ENCODE data around the gene PSME4.
"Not testable (repeated sequence)": the region's sequence is repeated elsewhere in the genome, so short reads cannot be mapped to it uniquely, and the experiment has no call there.

Gene PSME4

DNA sequence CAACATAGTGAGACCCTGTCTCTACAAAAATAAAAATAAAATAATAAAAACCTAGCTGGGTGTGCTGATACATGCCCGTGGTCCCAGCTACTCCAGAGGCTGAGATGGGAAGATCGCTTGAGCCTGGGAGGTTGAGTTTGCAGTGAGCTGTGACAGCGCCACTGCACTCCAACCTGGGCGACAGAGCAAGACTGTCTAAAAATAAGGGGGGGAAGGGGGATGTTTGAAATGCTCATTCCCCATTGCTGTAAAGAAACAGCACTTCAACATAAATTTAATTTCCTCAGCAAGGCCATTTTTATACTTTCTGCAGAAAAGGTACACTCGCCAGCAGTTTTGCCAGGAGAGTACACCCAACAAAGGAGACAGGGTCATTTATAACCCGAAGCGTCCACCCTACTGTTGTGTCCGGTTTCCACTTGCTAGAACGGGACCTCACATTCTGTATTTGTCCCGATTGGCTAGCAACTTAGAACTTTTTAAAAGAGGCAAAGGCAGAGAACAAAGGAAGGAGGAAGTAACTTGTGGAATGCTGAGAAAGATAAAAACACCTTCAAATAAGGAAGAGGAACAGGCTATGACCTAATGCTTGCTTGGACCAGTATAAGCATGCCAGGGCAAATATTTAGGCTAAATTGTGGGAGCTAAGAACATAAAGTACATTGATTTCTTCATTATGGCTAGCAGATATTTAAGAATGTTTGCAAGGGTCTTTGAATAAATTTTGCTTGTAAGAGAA lies 9.1 kb downstream of the PSME4 start:
- not testable (repeated sequence) for DNase-seq (ENCODE audit: low read depth in 2 of 2)

DNA sequence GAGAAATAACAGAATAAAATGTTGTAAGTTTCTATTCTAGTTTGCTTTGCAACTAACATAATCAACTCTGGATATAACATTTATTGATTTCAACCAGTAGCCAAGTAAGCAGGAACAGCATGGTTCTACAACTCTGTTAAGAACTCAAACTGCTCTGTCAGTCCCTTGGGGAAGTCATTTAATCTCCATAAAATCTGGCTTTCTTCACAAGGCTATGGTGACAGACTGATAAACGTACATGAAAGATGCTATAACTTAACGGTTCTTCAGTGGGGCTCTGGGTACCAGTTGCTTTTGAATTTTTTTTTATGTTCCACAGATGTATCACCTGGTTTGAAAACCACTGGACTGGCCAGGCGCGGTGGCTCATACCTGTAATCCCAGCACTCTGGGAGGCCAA lies 10.3 kb downstream of the PSME4 start:
- DNase-seq (ENCODE audit: low read depth in 2 of 2): no peak

DNA sequence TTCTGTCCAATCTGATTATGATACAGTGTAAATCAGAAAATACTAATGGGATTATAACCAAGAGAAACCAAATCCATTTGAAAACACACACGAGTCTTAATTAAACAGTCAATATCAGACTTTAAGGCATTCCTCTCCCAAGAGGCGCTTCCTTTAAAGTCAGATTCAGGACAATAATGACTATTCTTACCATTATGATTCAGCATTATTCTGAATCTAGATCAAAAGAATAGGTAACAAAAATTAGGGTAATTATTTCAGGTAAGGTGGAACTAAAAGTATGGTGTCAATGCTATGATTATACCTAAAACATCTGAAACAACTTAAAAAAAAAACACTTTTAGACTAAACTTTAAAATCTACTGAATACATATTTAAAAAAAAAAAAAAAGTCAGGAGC lies 12.3 kb downstream of the PSME4 start:
- no peak for DNase-seq (ENCODE audit: low read depth in 2 of 2)

DNA sequence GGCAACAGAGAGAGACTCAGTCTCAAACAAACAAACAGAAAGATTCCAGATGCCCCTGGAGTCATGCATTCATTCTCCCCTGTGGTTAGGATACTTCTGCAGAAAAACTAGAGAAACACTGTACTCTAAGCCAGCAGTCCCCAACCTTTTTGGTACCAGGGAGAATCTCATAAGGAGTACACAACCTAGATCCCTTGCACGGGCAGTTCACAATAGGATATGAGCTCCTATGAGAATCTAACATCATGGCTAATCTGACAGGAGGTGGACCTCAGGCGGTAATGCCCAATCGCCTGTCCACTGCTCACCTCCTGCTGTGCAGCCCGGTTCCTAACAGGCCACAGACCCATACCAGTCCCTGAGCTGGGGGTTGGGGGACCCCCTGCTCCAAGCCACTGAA lies 18.3 kb downstream of the PSME4 start:
- no peak for DNase-seq (ENCODE audit: low read depth in 2 of 2)

DNA sequence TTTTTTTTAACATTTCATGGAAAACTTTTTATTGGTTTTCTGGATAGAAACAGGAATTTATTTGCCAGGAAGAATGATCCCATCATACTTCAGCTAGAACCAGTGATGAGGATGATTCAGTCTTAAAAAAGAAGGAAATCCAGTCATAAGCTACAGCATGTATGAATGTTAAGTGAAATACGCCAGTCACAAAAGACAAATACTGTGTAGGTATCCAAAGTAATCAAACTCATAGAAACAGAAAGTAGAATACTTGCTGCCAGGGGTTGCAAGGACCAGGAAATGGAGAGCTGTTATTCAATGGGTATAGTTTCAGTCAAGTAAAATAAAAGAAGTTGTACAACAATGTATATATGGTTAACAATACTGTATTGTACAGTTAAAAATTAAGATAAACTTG lies 21.3 kb downstream of the PSME4 start:
- no peak for DNase-seq (ENCODE audit: low read depth in 2 of 2)

DNA sequence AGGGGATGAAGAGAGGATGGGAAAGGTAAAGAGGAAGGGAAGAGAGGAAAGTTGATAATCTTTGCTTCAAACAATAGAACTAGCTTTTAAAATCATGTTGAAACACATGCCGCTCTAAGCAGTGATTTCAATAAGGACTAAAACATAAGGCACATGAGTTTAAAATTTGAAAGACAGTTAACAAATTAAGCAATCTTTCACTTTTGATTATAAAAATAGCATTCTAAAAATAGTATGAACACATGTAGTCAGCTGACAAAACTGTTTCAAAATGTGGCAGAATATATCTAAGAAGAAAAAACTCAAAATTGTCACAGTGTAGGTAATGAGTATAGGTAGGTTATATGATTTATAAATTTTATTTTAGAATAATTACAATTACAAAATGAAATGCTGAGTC lies 25.3 kb downstream of the PSME4 start:
- no peak for DNase-seq (ENCODE audit: low read depth in 2 of 2)

DNA sequence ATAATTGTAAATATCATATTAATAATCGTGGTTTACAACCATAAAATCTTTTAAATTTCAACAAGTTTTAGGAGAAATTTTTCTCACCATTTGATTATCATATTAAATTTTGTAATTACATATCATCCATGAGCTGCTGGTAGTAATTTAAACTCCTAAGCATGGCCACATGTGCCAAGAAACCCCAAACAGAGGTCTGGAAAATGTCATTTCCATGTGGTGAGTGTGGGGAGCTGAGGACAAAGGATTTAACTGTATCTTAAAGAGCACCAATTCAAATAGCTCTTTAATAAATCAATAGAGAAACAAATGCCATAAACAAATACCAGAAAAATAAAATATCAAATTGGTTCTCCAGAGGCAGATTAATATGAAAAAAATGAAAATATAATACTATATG lies 26.3 kb downstream of the PSME4 start:
- DNase-seq (ENCODE audit: low read depth in 2 of 2): no peak

DNA sequence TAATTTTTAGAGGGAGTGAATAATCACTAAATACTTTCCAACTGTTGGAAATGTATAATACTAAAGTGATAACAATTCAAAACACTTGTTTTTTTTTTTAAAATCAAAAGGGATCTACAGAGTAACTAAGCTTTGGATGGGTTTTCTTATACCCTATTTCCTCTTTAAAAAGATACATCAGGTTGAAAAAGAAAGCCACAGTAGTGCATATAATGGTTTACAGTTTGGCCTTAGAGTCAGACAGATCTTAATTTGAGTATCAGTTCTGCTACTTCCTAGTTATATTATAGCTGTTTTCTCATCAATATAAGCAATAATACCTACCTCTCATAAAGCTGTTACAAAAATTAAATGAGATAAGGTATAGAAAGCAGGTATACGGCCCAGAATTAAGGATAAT lies 28.5 kb downstream of the PSME4 start:
- DNase-seq (ENCODE audit: low read depth in 2 of 2): no peak

DNA sequence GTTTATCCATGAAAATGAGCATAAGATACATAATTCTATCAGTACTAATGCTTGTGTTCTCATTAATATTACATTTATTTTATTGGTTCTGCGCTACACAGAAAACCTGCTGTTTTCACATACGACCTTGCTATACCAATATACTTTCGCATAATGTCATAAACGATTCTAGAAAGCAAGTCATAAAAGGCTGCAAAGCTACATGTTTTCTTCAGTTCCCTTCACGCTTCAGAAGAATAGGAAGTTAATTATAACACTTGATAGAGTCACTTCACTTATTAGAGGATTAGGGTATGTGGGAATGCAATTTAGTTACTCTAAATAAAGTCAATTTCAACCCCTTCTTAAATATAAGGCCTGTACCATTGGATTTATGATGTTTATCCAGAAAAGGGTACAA lies 29.0 kb downstream of the PSME4 start:
- DNase-seq (ENCODE audit: low read depth in 2 of 2): no peak

DNA sequence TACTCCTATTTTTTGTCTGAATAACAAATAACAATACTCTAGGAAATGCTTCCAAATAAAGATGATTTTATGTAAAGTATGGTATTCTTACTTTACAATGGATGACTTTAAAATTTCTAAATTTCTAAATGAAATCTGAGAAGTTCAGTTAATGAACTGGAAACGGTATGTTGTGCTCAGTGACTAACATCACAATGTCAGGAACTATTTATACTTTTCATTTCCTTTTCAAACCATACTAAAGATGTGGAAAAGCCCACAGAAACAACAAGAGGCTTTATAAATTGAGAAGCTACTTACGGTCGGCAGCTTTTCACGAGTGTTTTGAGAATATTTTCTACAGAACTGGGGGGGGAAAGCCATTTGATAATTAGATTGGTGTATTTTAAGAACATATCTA lies 31.1 kb downstream of the PSME4 start:
- DNase-seq (ENCODE audit: low read depth in 2 of 2): no peak

DNA sequence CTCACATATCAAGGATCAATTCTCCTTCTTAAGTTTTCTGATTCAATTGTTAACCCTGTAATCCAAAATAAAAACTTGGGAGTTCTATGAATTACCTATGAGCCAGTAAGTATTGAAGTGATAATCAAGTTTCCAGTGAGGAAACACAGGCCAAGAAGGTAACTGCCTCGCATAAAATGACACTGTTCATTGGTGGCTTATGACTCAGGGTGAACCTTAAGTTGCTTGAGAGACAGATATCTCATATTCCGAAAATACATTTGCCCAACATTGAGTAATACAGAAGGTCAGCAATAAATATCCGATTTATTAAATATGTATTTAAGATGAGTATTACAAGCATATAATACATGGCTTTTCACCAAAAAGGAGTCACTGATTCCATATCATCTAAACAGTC lies 31.9 kb downstream of the PSME4 start:
- no peak for DNase-seq (ENCODE audit: low read depth in 2 of 2)

DNA sequence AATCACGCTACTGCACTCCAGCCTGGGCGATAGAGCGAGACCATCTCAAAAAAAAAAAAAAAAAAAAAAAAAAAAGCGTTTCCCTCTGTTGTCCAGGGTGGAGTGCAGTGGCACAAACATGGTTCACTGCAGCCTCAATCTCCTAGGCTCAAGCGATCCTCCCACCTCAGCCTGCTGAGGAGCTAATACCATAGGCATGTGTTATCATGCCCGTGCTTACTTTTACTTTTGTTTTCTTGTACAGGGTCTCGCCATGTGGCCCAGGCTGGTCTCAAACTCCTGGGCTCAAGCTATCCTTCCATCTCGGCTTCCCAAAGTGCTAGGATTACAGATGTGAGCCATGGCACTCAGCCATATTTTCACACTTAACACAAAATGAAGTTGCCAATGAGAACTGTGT lies 37.5 kb downstream of the PSME4 start:
- DNase-seq (ENCODE audit: low read depth in 2 of 2): no peak

DNA sequence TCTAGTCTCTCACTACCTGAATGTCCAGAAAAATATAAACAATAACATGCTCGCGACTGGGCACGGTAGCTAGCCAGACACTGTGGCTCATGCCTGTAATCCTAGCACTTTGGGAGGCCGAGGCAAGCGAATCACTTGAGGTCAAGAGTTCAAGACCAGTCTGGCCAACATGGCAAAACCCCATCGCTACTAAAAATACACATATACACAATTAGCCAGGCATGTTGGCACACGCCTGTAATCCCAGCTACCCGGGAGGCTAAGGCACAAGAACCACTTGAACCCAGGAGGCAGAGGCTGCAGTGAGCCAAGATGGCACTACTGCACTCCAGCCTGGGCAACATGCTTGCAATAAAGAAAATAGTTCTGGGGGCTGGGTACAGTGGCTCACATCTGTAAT lies 44.5 kb downstream of the PSME4 start:
- not testable (repeated sequence) for DNase-seq (ENCODE audit: low read depth in 2 of 2)

DNA sequence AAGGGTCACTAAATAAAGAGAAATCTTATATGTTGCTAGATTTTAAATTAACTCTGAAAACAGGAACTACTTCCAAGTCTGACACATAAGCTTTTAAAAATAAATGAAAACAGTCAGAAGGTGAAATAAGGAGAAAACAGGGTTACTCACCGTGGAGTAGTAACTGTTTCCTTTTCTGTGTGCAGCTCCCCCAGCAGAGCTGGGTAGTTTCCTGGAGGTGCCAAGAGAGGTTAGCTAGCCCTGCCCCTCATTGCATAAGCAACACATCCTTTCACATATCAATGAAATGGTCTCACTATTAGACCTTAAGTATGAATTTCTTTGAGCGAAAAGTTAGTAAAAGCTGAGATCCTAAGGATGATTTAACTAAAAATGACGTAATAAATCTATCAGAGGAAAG lies 57.1 kb downstream of the PSME4 start:
- DNase-seq (ENCODE audit: low read depth in 2 of 2): peak; percentile 13

DNA sequence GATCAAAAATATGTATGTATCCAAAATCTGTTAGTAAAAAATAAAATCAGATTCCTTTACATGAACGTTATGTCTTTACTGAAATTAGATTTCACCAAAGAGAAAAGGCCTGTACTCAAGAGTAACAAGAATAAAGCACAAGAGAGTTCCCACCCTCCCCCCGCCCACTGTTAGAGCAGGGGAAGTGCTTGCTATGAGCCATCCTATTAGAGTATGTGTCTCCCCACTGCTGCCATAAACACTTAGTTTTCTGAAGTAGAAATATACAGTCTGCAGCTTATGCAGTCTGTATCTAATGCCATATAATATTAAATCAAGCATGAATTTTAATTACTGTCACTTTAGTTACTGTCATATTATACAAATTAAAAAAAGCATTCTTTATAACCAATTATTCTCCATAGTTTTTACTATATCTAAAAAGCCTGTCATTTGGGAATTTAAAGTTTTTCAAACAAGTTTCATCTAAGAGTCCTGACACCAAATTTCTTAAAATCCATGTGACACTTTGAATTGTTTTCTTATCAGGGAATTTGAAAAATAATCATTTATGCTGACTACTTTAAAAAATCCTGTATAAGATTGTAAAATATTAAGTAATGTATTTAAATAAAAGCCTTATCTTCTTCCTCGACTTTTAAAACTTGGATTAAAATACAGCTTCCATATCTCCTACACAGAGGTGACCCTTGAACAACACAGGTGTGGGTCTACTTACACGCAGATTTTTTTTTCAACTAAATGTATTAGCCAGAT lies 59.2 kb downstream of the PSME4 start:
- DNase-seq (ENCODE audit: low read depth in 2 of 2): no peak

DNA sequence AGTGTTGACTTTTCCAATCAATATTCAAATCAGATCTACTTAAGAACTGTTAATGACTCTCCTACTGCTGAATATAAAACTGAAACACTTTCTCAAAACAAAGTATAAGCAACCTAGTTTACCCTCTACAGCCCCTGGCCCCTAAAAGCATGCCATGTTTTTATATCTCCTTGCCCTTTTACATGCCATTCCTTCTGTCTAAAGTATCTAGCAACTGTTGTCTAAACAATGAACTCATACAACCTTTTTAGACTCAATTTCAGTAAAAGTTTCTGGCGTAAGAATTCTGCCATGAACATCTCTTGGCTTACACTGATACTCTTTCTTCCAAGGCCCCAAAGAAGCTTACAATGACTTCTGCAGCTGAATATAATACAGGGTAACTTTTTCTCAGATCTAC lies 63.2 kb downstream of the PSME4 start:
- no peak for DNase-seq (ENCODE audit: low read depth in 2 of 2)

DNA sequence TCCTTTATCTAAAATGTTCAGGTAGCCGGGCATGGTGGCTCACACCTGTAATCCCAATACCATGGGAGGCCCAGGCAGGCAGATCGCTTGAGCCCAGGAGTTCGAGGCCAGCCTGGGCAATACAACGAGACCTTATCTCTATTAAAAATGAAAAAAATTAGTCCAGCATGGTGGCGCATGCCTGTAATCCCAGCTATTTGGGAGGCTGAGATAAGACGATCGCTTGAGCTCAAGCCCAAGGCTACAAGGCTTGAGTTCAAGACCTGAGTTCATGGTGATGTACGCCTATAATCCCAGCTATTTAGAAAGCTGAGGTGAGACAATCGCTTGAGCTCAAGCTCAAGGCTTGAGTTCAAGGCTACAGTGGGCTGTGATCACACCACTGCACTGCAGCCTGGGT lies 65.4 kb downstream of the PSME4 start:
- DNase-seq (ENCODE audit: low read depth in 2 of 2): no peak

DNA sequence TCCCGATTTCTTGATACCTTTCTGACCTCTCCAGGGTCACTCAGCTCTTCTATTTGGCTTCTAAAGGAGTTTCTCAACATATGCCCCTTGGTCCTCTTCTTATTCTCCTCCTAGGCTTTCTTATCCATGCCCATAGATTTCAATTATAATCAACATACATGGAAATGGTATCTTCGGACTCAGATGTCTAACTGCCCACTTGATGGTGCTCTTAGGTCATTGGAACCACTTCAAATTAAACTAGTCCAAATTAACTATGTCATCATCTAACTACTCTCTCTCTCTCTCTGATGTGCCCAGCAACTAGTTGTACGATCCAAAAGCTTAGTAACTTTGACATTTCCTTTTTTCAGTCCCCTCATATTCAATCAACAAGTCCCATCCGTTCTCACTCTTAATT lies 67.8 kb downstream of the PSME4 start:
- no peak for DNase-seq (ENCODE audit: low read depth in 2 of 2)

DNA sequence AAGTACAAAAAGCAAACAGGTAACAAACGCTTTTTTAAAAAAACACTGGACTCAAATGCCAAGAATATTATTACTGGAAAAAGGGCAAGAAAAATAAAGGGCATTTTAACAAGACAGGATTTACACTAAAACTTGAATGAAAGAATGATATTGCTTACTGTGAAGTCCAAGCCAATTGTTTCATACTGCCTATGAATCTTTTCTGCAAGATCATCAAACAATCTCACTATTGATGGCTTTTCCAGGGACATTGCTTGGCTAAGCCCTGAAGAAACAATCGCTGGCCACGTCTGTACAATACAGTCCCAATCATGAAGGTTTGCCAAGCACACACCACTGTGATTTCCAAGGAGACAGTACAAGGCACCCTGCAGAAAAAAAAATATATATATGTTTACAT lies 69.6 kb downstream of the PSME4 start:
- DNase-seq (ENCODE audit: low read depth in 2 of 2): no peak

DNA sequence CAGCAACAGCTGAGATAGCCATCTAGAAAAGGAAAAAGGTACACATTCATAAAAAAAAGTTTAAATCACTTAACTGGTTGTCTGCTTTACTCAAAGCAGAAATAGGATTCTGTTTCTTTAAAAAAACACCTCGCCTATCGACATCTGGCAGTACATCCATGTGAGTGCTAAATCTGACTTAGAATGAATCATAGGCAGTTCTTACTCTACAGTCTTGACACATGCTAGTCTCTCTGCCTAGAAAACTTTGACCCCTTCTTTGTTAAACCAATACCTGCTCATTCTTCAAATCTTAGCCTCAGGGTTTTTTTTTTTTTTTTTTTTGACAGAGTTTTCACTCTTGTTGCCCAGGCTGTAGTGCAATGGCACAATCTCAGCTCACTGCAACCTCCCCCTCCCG lies 73.9 kb downstream of the PSME4 start:
- no peak for DNase-seq (ENCODE audit: low read depth in 2 of 2)

DNA sequence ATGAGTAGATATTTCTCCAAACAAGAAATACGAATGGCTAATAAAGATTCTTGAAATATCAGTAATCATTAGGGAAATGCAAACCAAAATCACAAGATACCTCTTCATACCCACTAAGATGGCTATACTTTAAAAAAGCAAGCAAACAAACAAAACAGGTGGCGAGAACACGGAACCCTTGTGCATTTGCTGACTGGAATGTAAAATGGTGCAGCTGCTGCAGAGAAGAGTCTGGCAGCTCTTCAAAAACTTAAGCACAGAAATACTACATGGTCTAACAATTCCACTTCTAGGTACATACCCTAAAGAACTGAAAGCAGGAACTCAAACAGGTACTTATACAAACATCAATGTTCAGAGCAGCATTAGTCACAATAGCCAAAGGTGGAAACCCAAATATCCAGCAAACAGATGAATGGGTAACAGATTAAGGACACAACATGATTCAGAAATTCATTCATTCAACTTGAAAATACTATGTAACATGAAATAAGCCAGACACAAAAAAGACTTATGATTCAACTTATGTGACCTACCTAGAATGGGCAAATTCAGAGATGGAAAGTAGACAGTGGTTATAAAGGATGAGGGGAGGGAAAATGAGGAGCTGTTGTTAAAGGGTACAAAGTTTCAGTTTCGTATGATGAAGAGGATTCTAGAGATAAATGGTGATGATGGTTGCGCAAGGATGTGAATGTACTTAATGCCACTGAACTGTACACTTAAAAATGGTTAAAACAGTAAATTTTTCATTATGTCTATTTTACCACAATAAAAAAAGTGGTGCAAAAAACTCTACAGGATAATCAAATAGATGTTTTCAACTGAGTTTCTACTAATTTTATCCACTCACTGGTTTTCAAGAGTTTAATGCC lies 84.2 kb downstream of the PSME4 start:
- DNase-seq (ENCODE audit: low read depth in 2 of 2): no peak

DNA sequence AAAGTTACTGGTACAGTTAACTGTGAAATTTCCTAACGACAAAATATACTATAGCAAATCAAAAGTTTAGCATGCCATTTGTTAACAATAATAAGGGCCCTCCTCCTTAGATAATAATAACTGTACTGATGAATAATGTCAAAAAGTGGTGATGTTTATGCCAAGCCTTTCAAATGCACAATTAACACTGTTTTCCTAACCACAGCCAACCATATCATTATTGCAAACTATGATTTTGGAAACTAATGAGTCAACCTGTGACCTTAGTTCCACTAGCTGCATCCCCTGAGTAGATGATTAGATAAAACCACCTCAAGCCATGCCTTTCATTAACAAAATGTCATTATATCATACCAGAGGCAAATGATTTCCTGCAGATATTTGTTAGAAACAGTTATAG lies 85.9 kb downstream of the PSME4 start:
- DNase-seq (ENCODE audit: low read depth in 2 of 2): no peak

DNA sequence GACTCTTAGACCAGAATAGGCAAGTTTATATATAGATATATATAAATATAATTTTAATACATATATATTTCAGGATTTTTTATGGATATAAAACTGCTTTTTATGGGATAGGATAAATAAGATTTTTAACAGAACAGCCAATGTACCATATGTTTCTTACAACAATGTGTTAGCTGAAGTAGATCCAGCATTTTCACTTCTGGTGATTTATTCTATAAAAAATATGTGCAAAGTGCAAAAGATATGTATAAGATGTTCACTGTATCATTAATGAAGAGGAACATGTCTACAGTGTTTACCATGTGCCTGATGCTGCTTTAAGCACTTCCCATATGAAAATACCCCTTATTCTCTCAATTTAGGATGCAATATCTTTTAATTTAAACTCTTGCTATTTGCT lies 88.8 kb downstream of the PSME4 start:
- no peak for DNase-seq (ENCODE audit: low read depth in 2 of 2)
